H1 (cell line): ENCODE results near the gene FANCI. TPM values are rescaled to one million over a fixed set of nuclear protein-coding genes. Genes with fewer than 3 reads are reported as not detected.

Source experiments
- CTCF ChIA-PET: fragments of 300-600 bp; sonication (Branson Sonifier 250); formaldehyde crosslinking; loops from one replicate; lab custom pipeline; 2021; ENCODE audit not compliant: partially characterized antibody; lab: Charles Lee
- POLR2A ChIA-PET: fragments of 300-600 bp; sonication (Branson Sonifier 250); formaldehyde crosslinking; loops from one replicate; lab custom pipeline; 2021; ENCODE audit warnings: inconsistent platforms; ENCODE audit not compliant: partially characterized antibody; lab: Charles Lee
- DNase-seq, 2 experiments: peaks; one replicate each; pipeline versions ENCODE4 v3.0.0 to v3.0.0-alpha.2; 2010 to 2022; ENCODE audit warnings: low spot score in 2 of 2, low read depth in 1 of 2, mixed read lengths in 1 of 2
- FAIRE-seq: peaks from 2 replicates; lab custom pipeline; 2011; peaks lifted over from hg19 to GRCh38; lab: Jason Lieb, UNC
- H2AFZ ChIP-seq: 2 replicates; pipeline ENCODE4 v1.8.1; 2012; ENCODE audit warnings: low read length, inconsistent platforms
- H2AK5ac ChIP-seq: 2 replicates; pipeline ENCODE4 v1.6.1; 2013; ENCODE audit warnings: low read depth, low read length
- H2BK120ac ChIP-seq: replicated peaks from 2 replicates; pipeline ENCODE3; 2013; ENCODE audit warnings: low read depth, low read length, inconsistent platforms
- H2BK12ac ChIP-seq: 2 replicates; pipeline ENCODE4 v1.6.1; 2013; ENCODE audit warnings: low read depth, low read length
- H2BK15ac ChIP-seq: 2 replicates; pipeline ENCODE4 v1.6.1; 2013; ENCODE audit warnings: low read length
- H2BK20ac ChIP-seq: 2 replicates; pipeline ENCODE4 v1.6.1; 2013; ENCODE audit warnings: low read length
- H2BK5ac ChIP-seq: 2 replicates; pipeline ENCODE4 v1.6.1; 2013; ENCODE audit warnings: low read depth, low read length
- H3K14ac ChIP-seq: 2 replicates; pipeline ENCODE4 v1.6.1; 2013; ENCODE audit warnings: inconsistent platforms; ENCODE audit not compliant: insufficient read length
- H3K18ac ChIP-seq: 2 replicates; pipeline ENCODE4 v1.6.1; 2013; ENCODE audit warnings: low read length; ENCODE audit errors: extremely low read depth
- H3K23ac ChIP-seq: 2 replicates; pipeline ENCODE4 v1.6.1; 2013; ENCODE audit warnings: inconsistent platforms; ENCODE audit not compliant: insufficient read length
- H3K23me2 ChIP-seq: 2 replicates; pipeline ENCODE4 v1.6.1; 2013; ENCODE audit warnings: low read depth, low read length
- H3K27ac ChIP-seq: 2 replicates; pipeline ENCODE4 v1.6.1; 2011; ENCODE audit warnings: low read depth, low read length, inconsistent platforms
- H3K27me3 ChIP-seq, 4 experiments: replicated peaks in 1 of 4; 1 replicate in 1 of 4; 2 replicates in 3 of 4; pipeline versions ENCODE4 v1.6.1 to v1.8.1; 2011 to 2013; ENCODE audit warnings: low read length in 3 of 4, mild to moderate bottlenecking in 3 of 4, inconsistent platforms in 2 of 4, mixed read lengths in 2 of 4, moderate library complexity in 1 of 4; ENCODE audit not compliant: control insufficient read depth in 3 of 4, insufficient read depth in 3 of 4; ENCODE audit errors: extremely low read depth in 1 of 4
- H3K36me3 ChIP-seq, 4 experiments: 2 replicates each; pipeline versions ENCODE4 v1.6.1 to v1.8.1; 2011 to 2013; ENCODE audit warnings: mild to moderate bottlenecking in 4 of 4, low read length in 3 of 4, moderate library complexity in 2 of 4, control low read depth in 1 of 4, inconsistent platforms in 1 of 4; ENCODE audit not compliant: insufficient read depth in 4 of 4, control insufficient read depth in 2 of 4
- H3K4ac ChIP-seq: replicated peaks from 2 replicates; pipeline ENCODE3; 2013; ENCODE audit warnings: low read length, low read depth, mixed read lengths, inconsistent platforms; ENCODE audit not compliant: insufficient read length
- H3K4me1 ChIP-seq, 4 experiments: replicated peaks in 1 of 4; 1 replicate in 1 of 4; 2 replicates in 3 of 4; pipeline versions ENCODE4 v1.6.1 to v1.8.1; 2011 to 2013; ENCODE audit warnings: low read length in 3 of 4, inconsistent platforms in 2 of 4, mixed read lengths in 1 of 4; ENCODE audit not compliant: insufficient read depth in 4 of 4, control insufficient read depth in 3 of 4
- H3K4me2 ChIP-seq, 2 experiments: 2 replicates each; pipeline versions ENCODE4 v1.6.1 to v1.8.1; 2011 to 2013; ENCODE audit warnings: low read depth in 2 of 2, low read length in 2 of 2, control low read depth in 1 of 2, inconsistent platforms in 1 of 2, mild to moderate bottlenecking in 1 of 2; ENCODE audit not compliant: insufficient read depth in 1 of 2
- H3K4me3 ChIP-seq, 4 experiments: fragments of 200-600, 300-600 bp in 1 of 4; sonication (generic), shearing (Covaris generic), sonication (Bioruptor Twin) in 1 of 4; 2 replicates each; pipeline versions ENCODE4 v1.5.1 to v1.8.1; 2011 to 2016; ENCODE audit warnings: low read length in 4 of 4, low read depth in 3 of 4, control low read depth in 2 of 4, inconsistent platforms in 2 of 4, mild to moderate bottlenecking in 2 of 4, mixed read lengths in 1 of 4, moderate library complexity in 1 of 4; ENCODE audit not compliant: insufficient read depth in 2 of 4; ENCODE audit errors: extremely low read depth in 1 of 4
- H3K56ac ChIP-seq: replicated peaks from 2 replicates; pipeline ENCODE3; 2013; ENCODE audit warnings: low read depth, mild to moderate bottlenecking, mixed read lengths, low read length, inconsistent platforms; ENCODE audit not compliant: insufficient read length
- H3K79me1 ChIP-seq: 2 replicates; pipeline ENCODE4 v1.6.1; 2013; ENCODE audit warnings: low read depth, low read length, control low read depth
- H3K79me2 ChIP-seq, 2 experiments: 2 replicates each; pipeline versions ENCODE4 v1.6.1 to v1.8.1; 2012 to 2013; ENCODE audit warnings: low read length in 2 of 2, mild to moderate bottlenecking in 2 of 2, inconsistent platforms in 1 of 2; ENCODE audit not compliant: insufficient read depth in 2 of 2, control insufficient read depth in 1 of 2
- H3K9ac ChIP-seq, 4 experiments: replicated peaks in 1 of 4; 1 replicate in 1 of 4; 2 replicates in 3 of 4; pipeline versions ENCODE4 v1.6.1 to v1.8.1; 2011 to 2013; ENCODE audit warnings: low read depth in 3 of 4, low read length in 3 of 4, control low read depth in 2 of 4, mild to moderate bottlenecking in 2 of 4, moderate library complexity in 2 of 4, inconsistent platforms in 1 of 4; ENCODE audit errors: extremely low read depth in 1 of 4
- H3K9me3 ChIP-seq, 2 experiments: 2 replicates each; pipeline versions ENCODE4 v1.6.1 to v1.8.1; 2012 to 2013; ENCODE audit warnings: mild to moderate bottlenecking in 2 of 2, moderate library complexity in 2 of 2, control low read depth in 1 of 2, inconsistent platforms in 1 of 2, low read depth in 1 of 2, low read length in 1 of 2, mixed read lengths in 1 of 2; ENCODE audit not compliant: insufficient read depth in 2 of 2
- H4K20me1 ChIP-seq, 2 experiments: replicated peaks in 1 of 2; 2 replicates each; pipeline versions ENCODE3 to v1.8.1; 2011 to 2013; ENCODE audit warnings: inconsistent platforms in 2 of 2, low read length in 2 of 2, mild to moderate bottlenecking in 1 of 2; ENCODE audit not compliant: insufficient read depth in 2 of 2, control insufficient read depth in 1 of 2
- H4K5ac ChIP-seq: 2 replicates; pipeline ENCODE4 v1.6.1; 2013; ENCODE audit warnings: low read length, low read depth, mixed read lengths, inconsistent platforms; ENCODE audit not compliant: insufficient read length
- H4K8ac ChIP-seq: 2 replicates; pipeline ENCODE4 v1.8.0; 2013; ENCODE audit warnings: mild to moderate bottlenecking, moderate library complexity, low read length, inconsistent platforms; ENCODE audit not compliant: insufficient read depth; ENCODE audit errors: extremely low read depth
- H4K91ac ChIP-seq: replicated peaks from 2 replicates; pipeline ENCODE3; 2013; ENCODE audit warnings: low read length, mixed read lengths, inconsistent platforms; ENCODE audit not compliant: insufficient read length
- ATF2 ChIP-seq: IDR thresholded peaks from 2 replicates; pipeline ENCODE4 v1.6.1; 2012; ENCODE audit warnings: low read length, inconsistent platforms
- CEBPB ChIP-seq: IDR thresholded peaks from 2 replicates; pipeline ENCODE4 v1.6.1; 2012; ENCODE audit warnings: low read depth, low read length
- CHD1 ChIP-seq: IDR thresholded peaks from 2 replicates; pipeline ENCODE4 v1.6.1; 2012; ENCODE audit warnings: low read depth, low read length, improper control_type of control experiment
- E2F6 ChIP-seq: IDR thresholded peaks from 2 replicates; pipeline ENCODE4 v1.6.1; 2012; ENCODE audit warnings: inconsistent platforms
- KDM4A ChIP-seq: IDR thresholded peaks from one replicate; pipeline ENCODE4 v1.7.1; 2012; ENCODE audit warnings: low read depth, mild to moderate bottlenecking, moderate library complexity, low read length, inconsistent platforms; ENCODE audit not compliant: severe bottlenecking
- SAP30 ChIP-seq: fragments of 300-600 bp; sonication (generic); IDR thresholded peaks from 2 replicates; pipeline ENCODE4 v1.7.1; 2012; ENCODE audit warnings: low read length, moderate library complexity, mild to moderate bottlenecking, inconsistent platforms; ENCODE audit not compliant: insufficient read depth, insufficient replicate concordance
- SIRT6 ChIP-seq: IDR thresholded peaks from one replicate; pipeline ENCODE4 v1.7.1; 2012; ENCODE audit warnings: low read length, inconsistent platforms
- SP4 ChIP-seq: IDR thresholded peaks from 2 replicates; pipeline ENCODE4 v1.6.1; 2012; ENCODE audit warnings: low read length, inconsistent platforms
- USF2 ChIP-seq: IDR thresholded peaks from 2 replicates; pipeline ENCODE4 v1.6.1; 2011; ENCODE audit warnings: low read length, improper control_type of control experiment
- ZNF274 ChIP-seq: IDR thresholded peaks from 2 replicates; pipeline ENCODE4 v1.7.0; 2012; ENCODE audit warnings: low read length, borderline replicate concordance; ENCODE audit errors: extremely low read depth
- whole genome bisulfite sequencing, 2 experiments: shearing (Covaris generic) in 1 of 2; methylation state at CpG; one replicate each; pipeline versions ENCODE4 v1.1.6 to v1.1.7; 2013 to 2015; ENCODE audit warnings: low lambda C conversion rate in 2 of 2, mixed read lengths in 2 of 2, inconsistent platforms in 1 of 2, low coverage in 1 of 2, missing lambda C conversion rate in 1 of 2; ENCODE audit not compliant: insufficient replicate concordance in 2 of 2, insufficient coverage in 1 of 2, insufficient read length in 1 of 2; ENCODE audit errors: extremely low coverage in 1 of 2, missing lambda C conversion rate in 1 of 2; 5-methylcytosine and 5-hydroxymethylcytosine counted together
- polyA plus RNA-seq, 7 experiments: library from polyadenylated mRNA; depleted of rRNA in 3 of 7; stranded (reverse) in 5 of 7; unstranded in 2 of 7; fragments of >200 nt in 5 of 7; fragments of 200-250 nt in 2 of 7; gene quantifications; 1 replicate in 5 of 7; 2 replicates in 1 of 7; 4 replicates in 1 of 7; pipeline versions ENCODE4 v1.2.1 to v1.2.3, GENCODE V29; 2011 to 2013; ENCODE audit warnings: missing spikeins in 2 of 7, mixed read lengths in 2 of 7
- total RNA-seq: library from RNA; stranded (reverse); fragmentation: NEBNext Ultra II Directional; extraction: Animal tissue kit (Norgen Biotek cat#: 25700); gene quantifications from 2 replicates; pipeline ENCODE4 v1.2.1, GENCODE V29; 2021

Gene FANCI
- total and polyA plus RNA-seq, 2 of the 8 experiments (the other 6 are each of a cell fraction or from before 2014, with no cell fraction given) = 37.8 to 115 TPM

- H3K56ac ChIP-seq = no peak overlapping the region
- H2AFZ ChIP-seq = no peak overlapping the region
- H3K79me2 ChIP-seq = no peaks in the 10 kb centered on the region
- no peaks in the 10 kb centered on the region for H3K36me3 ChIP-seq
- CTCF ChIA-PET = interaction anchor here (0.7 to 3.1 kb wide), 12 partner anchors 8 to 88 kb away, joined by 3 to 27 read pairs (median 4); no protein-coding TSS in a partner anchor
- no peak overlapping the region for H2AK5ac ChIP-seq
- no peaks in the 10 kb centered on the region; a peak in 1 of 7 replicates for H3K4me1 ChIP-seq
- H2BK20ac ChIP-seq = no peak overlapping the region
- no peaks in the 10 kb centered on the region for H4K20me1 ChIP-seq
- FAIRE-seq (no peak), DNase-seq (no peak)
- H3K4me3 ChIP-seq = no peak overlapping the region
- H2BK5ac ChIP-seq = no peak overlapping the region
- H4K5ac ChIP-seq = no peak overlapping the region
- H3K23me2 ChIP-seq = no peaks in the 10 kb centered on the region
- 87% methylated on average over 6 of the region's 6 CpGs; no CpG with 5 or more reads in 1 of the 2 experiments for WGBS, 2 experiments
- H4K91ac ChIP-seq = no peak overlapping the region
- no peak overlapping the region for H3K27ac ChIP-seq
- H2BK120ac ChIP-seq = no peak overlapping the region
- POLR2A ChIA-PET = no interaction called here
- no peaks in the 10 kb centered on the region for H3K27me3 ChIP-seq
- H4K8ac ChIP-seq = no peak overlapping the region
- H3K23ac ChIP-seq = no peak overlapping the region
- H3K4me2 ChIP-seq = no peak overlapping the region
- H2BK12ac ChIP-seq = no peak overlapping the region
- no peaks in the 10 kb centered on the region for H3K79me1 ChIP-seq
- no peak overlapping the region for H3K14ac ChIP-seq
- no peak overlapping the region for H3K9ac ChIP-seq
- no peak overlapping the region for H2BK15ac ChIP-seq
- no peak overlapping the region for H3K4ac ChIP-seq
- no peak overlapping the region for H3K18ac ChIP-seq
- H3K9me3 ChIP-seq = no peaks in the 10 kb centered on the region
- TF ChIP-seq SIRT6 (no peak), ATF2 (no peak), SAP30 (no peak), USF2 (no peak), CEBPB (no peak), SP4 (no peak), E2F6 (no peak), KDM4A (no peak), ZNF274 (no peak), CHD1 (no peak)
These were observed 25.9 kb upstream of the FANCI start for GRCh38 chr15:89217686-89218376.
